ENCODE data around the gene RRAS2. TPM values are rescaled to one million over a fixed set of nuclear protein-coding genes. Genes with fewer than 3 reads are reported as not detected.
"Not testable (repeated sequence)": the region's sequence is repeated elsewhere in the genome, so short reads cannot be mapped to it uniquely, and the experiment has no call there.

Gene RRAS2
- polyA plus RNA-seq, 3 donors from 2014 or later, result 66.4 to 96.4 (median 85.9) TPM

DNA sequence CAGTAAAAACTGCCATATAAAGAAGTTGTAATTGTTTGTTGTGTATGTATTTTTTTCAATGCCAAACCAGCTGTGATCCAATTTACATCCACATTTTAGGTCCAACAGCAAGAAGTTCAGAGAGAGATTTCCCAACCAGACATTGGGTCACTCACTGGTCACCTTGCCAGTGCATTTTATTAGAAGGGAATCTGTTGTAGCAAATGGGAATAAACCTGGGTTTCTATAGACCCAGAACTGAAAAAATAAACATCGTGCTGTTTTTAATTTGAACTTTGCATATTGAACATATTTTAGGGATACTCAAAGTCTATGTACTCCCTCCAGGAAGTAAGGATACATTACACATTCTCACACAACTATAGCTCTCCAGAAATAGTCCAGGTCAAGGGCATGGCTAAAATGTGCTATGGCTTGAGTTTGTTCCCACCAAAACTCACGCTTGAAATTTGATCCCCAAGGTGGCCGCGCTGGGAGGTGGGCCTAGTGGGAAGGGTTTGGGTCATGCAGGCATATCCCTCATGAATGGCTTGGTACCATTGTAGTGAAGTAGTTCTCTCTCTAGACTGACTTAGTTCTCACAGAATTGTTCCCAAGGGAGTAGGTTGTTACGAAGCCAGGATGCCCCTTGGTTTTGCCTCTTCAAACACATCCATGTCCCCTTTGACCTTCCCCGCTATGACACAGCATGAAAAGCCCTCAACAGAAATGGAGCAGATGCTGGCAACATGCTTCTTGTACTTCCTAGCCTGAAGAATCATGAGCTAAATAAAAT lies 90.9 kb downstream of the RRAS2 start:
- Mint-ChIP-seq H3K27me3 (ENCODE audit: low read depth in 3 of 3) (peaks cover 0 to 5% (median 1%) of the 10 kb centered on the region in 3 donors), H3K27ac (peak overlapping the region in 2 of 6 donors; percentile 20 to 46), H3K9me3 (no peaks in the 10 kb centered on the region), H3K4me3 (no peak overlapping the region), H3K4me1 (peaks cover 28 to 50% of the 10 kb centered on the region in 2 donors), H3K36me3 (peaks cover 17 to 24% (median 22%) of the 10 kb centered on the region in 3 donors)
- no peak for DNase-seq

DNA sequence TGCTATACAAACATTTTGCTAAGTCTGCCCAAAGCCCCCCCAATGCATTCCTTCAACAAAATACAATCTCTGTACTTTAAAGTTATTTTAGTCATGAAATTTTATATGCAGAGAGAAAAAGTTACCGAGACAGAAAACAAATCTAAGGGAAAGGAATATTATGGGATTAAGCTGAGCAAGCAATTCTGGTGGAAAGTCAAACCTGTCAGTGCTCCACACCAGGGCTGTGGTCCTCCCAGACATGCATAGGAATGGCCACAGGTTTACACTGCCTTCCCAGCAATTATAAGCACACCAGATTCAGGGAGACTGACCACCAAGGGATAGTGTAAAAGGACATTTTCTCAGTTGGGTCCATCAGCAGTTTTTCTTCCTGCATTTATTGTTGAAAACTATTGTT lies 92.4 kb downstream of the RRAS2 start:
- Mint-ChIP-seq H3K4me3 (no peak overlapping the region), H3K27me3 (ENCODE audit: low read depth in 3 of 3) (peaks cover 0 to 2% (median 1%) of the 10 kb centered on the region in 3 donors), H3K4me1 (peaks cover 20 to 40% of the 10 kb centered on the region in 2 donors), H3K36me3 (peaks cover 17 to 24% (median 22%) of the 10 kb centered on the region in 3 donors), H3K27ac (no peak overlapping the region), H3K9me3 (no peaks in the 10 kb centered on the region)
- no peak for DNase-seq

DNA sequence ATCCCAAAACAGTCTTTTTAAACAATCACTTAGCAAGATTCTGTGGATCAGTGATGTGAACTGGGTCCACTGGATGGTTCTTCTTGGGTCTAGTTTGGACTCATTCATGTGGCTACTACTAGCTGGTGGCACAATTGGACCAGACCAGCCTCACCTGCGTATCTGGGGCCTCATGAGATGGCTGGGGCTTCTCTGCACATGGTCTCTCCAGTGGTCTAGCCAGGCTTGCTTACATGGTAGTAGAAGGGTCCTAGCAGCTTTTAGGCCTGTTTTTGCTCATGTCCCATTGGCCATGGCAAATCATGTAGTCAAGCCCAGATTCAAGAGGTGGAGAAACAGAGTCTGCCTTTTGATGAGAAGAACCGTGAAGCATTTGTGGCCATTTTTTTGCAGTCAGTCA lies 94.0 kb downstream of the RRAS2 start:
- no peak for DNase-seq
- H3K4me3 Mint-ChIP-seq, result no peak overlapping the region
- peak overlapping the region in 3 of 6 donors; percentile 30 to 66 (median 49) for H3K27ac Mint-ChIP-seq
- peaks cover 17 to 24% (median 22%) of the 10 kb centered on the region in 3 donors for H3K36me3 Mint-ChIP-seq
- H3K27me3 Mint-ChIP-seq (ENCODE audit: low read depth in 3 of 3), result peaks cover 0 to 1% (median 0%) of the 10 kb centered on the region in 3 donors
- H3K4me1 Mint-ChIP-seq, result peaks cover 3 to 23% of the 10 kb centered on the region in 2 donors
- H3K9me3 Mint-ChIP-seq, result no peaks in the 10 kb centered on the region

DNA sequence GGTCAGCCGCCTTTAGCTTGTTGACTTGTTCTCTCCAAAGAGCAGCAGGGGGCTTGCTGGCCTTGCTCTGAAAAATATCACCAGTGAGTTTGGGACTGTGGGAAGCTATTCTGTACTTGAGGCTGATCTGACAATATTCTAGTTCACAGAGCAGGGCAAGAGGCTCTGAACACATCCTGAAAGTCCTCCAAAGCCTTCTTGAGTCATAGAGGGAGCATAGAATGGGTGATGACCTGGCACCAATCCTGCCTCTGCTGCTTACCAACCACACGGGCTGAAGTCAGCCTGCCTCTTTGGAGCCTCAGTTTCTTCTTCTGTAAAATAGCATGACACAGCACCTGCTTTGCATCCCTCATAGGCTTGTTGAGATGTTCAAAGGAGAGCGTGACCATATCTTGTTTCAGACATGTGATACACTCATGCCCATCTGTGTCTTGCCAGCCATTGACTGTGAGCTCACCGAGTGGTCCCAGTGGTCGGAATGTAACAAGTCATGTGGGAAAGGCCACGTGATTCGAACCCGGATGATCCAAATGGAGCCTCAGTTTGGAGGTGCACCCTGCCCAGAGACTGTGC lies 96.6 kb downstream of the RRAS2 start:
- H3K27me3 Mint-ChIP-seq (ENCODE audit: low read depth in 3 of 3), result peaks cover 1 to 10% (median 4%) of the 10 kb centered on the region in 3 donors
- H3K4me3 Mint-ChIP-seq, result no peak overlapping the region
- DNase-seq, result no peak
- no peaks in the 10 kb centered on the region for H3K9me3 Mint-ChIP-seq
- H3K27ac Mint-ChIP-seq, result peak overlapping the region in 1 of 6 donors; percentile 21
- H3K4me1 Mint-ChIP-seq, result peaks cover 0 to 18% of the 10 kb centered on the region in 2 donors
- H3K36me3 Mint-ChIP-seq, result peaks cover 13 to 17% (median 14%) of the 10 kb centered on the region in 3 donors

DNA sequence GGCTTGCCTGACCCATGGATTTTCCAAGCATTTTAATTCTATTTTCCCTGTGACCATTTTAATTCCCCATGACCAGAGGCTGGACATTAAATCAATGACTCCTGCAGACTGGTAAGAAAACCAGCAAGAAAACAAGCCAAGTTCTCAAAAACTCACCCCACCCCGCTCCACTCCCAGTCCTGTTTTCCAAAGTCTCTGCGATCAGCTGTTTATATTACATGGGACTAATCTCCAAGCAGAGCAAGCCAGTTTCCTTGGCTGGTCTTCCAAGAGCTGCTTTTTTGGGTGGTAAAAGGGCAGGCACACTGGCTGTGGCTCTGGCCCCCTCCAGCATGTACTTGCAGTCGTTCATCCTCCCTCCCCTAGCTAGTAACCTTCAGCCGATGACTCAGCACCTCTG lies 97.9 kb downstream of the RRAS2 start:
- Mint-ChIP-seq H3K4me3 (no peak overlapping the region), H3K27me3 (ENCODE audit: low read depth in 3 of 3) (peaks cover 1 to 10% (median 5%) of the 10 kb centered on the region in 3 donors), H3K4me1 (peaks cover 0 to 18% of the 10 kb centered on the region in 2 donors), H3K27ac (peak overlapping the region in 1 of 6 donors; percentile 37), H3K9me3 (no peaks in the 10 kb centered on the region), H3K36me3 (peaks cover 12 to 14% (median 14%) of the 10 kb centered on the region in 3 donors)
- no peak for DNase-seq

DNA sequence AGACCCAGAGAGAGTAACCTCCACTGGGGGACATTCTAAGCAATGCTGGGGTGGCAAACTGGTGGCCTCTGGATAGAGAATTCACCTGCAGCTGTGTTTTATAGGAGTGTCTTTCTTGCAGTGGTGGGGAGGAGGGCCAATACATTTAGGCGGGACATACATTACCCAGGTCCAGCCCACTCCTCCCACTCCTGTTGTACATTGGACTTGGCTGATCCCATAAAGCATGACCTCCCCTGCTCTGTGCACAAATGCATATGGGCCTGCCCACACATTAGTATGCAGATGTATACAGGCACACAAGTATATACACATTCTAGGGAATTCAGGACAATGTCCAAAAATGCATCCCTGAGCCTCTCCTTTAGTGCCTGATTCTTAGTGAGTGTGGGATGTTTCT lies 99.1 kb downstream of the RRAS2 start:
- Mint-ChIP-seq H3K9me3 (no peaks in the 10 kb centered on the region), H3K27me3 (ENCODE audit: low read depth in 3 of 3) (peaks cover 1 to 14% (median 9%) of the 10 kb centered on the region in 3 donors), H3K36me3 (peaks cover 4 to 9% (median 5%) of the 10 kb centered on the region in 3 donors), H3K4me3 (no peak overlapping the region), H3K4me1 (peaks cover 0 to 17% of the 10 kb centered on the region in 2 donors), H3K27ac (no peak overlapping the region)
- no peak for DNase-seq

DNA sequence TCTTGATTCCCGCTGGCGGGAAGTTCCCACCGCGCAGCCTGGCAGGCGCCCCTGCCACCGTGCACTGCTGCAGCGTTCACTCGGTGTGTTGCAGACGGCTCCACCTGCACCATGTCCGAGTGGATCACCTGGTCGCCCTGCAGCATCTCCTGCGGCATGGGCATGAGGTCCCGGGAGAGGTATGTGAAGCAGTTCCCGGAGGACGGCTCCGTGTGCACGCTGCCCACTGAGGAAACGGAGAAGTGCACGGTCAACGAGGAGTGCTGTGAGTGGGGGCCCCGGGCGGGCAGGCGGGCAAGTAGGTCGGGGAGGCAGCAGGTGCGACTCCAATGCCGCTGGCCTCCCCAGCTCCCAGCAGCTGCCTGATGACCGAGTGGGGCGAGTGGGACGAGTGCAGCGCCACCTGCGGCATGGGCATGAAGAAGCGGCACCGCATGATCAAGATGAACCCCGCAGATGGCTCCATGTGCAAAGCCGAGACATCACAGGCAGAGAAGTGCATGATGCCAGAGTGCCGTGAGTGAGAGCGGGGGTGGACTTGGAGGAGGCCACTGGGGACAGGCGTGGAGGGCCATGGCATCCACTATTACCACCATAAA lies 99.7 kb downstream of the RRAS2 start:
- peaks cover 0 to 4% (median 0%) of the 10 kb centered on the region in 3 donors for H3K36me3 Mint-ChIP-seq
- no peaks in the 10 kb centered on the region for H3K9me3 Mint-ChIP-seq

DNA sequence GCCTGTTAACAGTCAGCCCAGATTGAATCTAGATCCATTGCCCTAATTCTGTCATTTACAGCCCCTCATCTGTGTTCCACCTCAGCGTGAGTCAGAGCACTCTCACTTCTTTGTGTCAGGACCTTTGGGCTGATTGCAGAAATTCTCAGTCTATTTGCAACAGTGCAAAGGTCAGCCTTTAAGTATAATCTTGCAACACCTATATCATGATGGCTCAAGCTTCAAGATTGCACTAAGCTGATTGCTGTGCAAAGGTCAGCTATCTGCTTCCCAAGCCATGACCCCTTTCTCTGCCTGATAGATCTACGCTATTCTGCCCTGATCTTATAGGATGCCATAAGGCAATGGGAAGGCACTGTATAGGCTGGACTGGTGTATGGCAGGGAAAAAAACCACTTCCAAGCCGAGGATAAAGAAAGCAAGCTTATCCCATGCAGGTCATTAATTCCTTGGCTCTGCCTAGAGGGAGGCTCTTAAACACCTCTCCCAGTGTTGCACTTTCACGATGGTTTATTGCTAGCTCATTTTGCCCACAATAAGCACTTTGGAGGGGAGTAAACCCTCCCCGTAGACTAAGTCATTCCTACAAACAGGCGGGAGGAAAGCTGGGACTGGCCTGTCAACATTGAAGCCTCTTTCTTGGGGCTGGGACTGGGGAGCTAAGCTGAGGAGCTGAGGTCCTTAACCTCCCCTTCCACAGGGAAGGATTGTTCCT lies 100.6 kb downstream of the RRAS2 start:
- Mint-ChIP-seq H3K4me3 (no peak overlapping the region), H3K9me3 (no peaks in the 10 kb centered on the region), H3K36me3 (peaks cover 0 to 1% (median 0%) of the 10 kb centered on the region in 3 donors), H3K27ac (peak overlapping the region in 1 of 6 donors; percentile 53), H3K27me3 (ENCODE audit: low read depth in 3 of 3) (peaks cover 3 to 18% (median 16%) of the 10 kb centered on the region in 3 donors), H3K4me1 (peaks cover 0 to 3% of the 10 kb centered on the region in 2 donors)
- no peak for DNase-seq

More for the DNA sequence above, 99.7 kb downstream of the RRAS2 start:
- no peak overlapping the region for H3K27ac Mint-ChIP-seq
- peaks cover 0 to 11% of the 10 kb centered on the region in 2 donors for H3K4me1 Mint-ChIP-seq
- DNase-seq, result no peak
- H3K27me3 Mint-ChIP-seq (ENCODE audit: low read depth in 3 of 3), result peaks cover 3 to 18% (median 11%) of the 10 kb centered on the region in 3 donors
- no peak overlapping the region for H3K4me3 Mint-ChIP-seq

DNA sequence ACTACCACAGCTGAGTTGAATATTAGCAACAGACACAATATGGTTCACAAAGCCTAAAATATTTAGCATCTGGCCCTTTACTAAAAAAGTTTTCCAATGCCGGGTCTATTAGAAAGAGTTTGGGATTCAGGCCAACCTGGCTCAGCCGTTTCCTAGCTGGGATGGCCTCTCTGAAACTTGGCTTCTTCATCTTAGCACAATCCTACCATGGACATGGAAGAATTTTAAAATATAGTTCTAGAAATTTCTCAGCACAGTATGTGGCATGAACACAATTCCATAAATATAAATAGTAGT lies 103.8 kb downstream of the RRAS2 start:
- H3K9me3 Mint-ChIP-seq, result no peaks in the 10 kb centered on the region
- peak overlapping the region in 1 of 6 donors; percentile 8 for H3K27ac Mint-ChIP-seq

DNA sequence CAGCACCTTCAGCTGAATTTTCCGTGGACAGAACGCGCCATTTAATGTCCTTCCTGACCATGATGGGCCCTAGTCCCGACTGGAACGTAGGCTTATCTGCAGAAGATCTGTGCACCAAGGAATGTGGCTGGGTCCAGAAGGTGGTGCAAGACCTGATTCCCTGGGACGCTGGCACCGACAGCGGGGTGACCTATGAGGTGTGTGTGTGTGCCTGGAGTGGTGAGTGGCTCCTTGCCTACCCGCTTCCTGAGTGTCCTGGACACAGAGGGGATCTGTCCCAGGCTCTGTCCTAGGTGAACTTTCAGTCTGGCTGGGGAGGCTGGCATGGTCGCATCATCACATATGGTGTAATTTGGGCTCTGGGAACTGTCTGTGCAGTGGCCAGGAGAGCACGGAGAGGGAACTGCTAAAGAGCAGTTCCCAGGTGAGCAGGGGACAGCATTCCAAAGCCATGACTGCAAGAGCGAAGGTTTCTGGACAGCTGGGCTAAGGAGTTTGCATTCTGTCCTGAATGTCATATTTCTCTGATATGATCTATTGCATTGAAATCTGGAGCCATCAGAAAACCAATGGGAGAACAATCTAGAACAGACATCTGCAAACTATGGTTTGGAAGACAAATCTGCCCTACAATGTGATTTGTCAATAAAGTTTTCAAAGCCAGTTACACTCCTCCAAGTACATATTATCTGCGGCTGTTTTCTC lies 104.3 kb downstream of the RRAS2 start:
- H3K36me3 Mint-ChIP-seq, result no peaks in the 10 kb centered on the region
- no peaks in the 10 kb centered on the region for H3K4me1 Mint-ChIP-seq
- no peaks in the 10 kb centered on the region for H3K9me3 Mint-ChIP-seq
- DNase-seq, result no peak
- no peak overlapping the region for H3K4me3 Mint-ChIP-seq
- peaks cover 6 to 18% (median 17%) of the 10 kb centered on the region in 3 donors for H3K27me3 Mint-ChIP-seq (ENCODE audit: low read depth in 3 of 3)
- H3K27ac Mint-ChIP-seq, result no peak overlapping the region

More for the DNA sequence above, 103.8 kb downstream of the RRAS2 start:
- Mint-ChIP-seq H3K4me3 (no peak overlapping the region), H3K27me3 (ENCODE audit: low read depth in 3 of 3) (peaks cover 6 to 18% (median 18%) of the 10 kb centered on the region in 3 donors), H3K4me1 (no peaks in the 10 kb centered on the region), H3K36me3 (no peaks in the 10 kb centered on the region)
- no peak for DNase-seq

DNA sequence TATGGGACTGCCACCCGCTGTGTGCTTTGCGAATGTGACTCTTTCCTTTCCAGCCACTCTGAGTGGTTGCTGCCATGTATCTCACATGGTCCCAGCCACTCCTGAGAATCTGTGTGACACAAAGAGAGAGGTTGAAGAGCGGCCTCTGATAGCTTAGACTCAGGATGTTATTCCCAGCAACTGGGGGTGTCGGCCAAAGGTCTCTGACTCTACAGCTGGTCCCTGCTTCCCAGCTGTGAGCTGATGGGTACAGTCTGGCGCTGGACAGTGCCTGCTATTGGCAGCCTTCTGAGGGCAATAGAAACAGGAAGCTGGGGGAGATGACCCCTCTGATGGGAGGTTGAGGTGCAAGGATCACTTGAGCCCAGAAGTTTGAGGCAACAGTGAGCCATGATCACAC lies 105.1 kb downstream of the RRAS2 start:
- Mint-ChIP-seq H3K27me3 (ENCODE audit: low read depth in 3 of 3) (peaks cover 6 to 18% (median 12%) of the 10 kb centered on the region in 3 donors), H3K4me1 (peaks cover 6% of the 10 kb centered on the region in 2 donors), H3K4me3 (no peak overlapping the region), H3K27ac (no peak overlapping the region), H3K36me3 (no peaks in the 10 kb centered on the region), H3K9me3 (no peaks in the 10 kb centered on the region)
- DNase-seq, result no peak

DNA sequence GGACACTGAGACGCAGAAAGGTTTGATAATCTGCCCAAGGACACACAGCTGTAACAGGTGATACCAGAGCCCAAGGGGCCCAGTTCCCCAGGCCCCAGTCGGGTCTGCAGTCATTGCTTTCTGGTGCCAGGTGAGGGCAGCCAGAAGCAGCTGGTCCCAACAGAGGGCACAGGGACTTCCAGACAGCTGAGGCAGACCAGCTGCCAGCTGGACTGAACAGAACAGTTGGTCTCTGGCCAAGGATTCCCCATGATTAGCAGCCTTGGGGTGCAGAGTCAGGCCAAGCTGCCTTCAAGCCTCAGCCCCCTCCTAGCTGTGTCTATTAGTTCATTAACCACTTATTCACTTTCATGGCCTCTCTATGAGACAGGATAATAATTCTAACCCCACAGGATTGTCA lies 105.6 kb downstream of the RRAS2 start:
- Mint-ChIP-seq H3K4me3 (no peak overlapping the region), H3K36me3 (no peaks in the 10 kb centered on the region), H3K27ac (no peak overlapping the region), H3K27me3 (ENCODE audit: low read depth in 3 of 3) (peaks cover 5 to 16% (median 10%) of the 10 kb centered on the region in 3 donors), H3K9me3 (no peaks in the 10 kb centered on the region), H3K4me1 (peaks cover 10% of the 10 kb centered on the region in 2 donors)
- no peak for DNase-seq

DNA sequence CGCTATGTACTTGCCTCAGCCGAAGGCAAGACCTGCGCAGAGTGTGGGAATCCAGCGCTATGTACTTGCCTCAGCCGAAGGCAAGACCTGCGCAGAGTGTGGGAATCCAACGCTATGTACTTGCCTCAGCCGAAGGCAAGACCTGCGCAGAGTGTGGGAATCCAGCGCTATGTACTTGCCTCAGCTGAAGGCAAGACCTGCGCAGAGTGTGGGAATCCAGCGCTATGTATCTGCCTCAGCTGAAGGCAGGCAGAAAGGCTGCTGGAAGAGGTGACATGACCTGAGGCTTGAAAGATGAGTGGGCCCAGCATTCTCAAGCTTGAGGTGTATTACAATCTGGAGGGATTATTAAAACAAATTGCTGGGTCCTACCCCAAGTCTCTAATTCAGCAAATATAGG lies 106.5 kb downstream of the RRAS2 start:
- not testable (repeated sequence) for DNase-seq, H3K27ac Mint-ChIP-seq, H3K9me3 Mint-ChIP-seq, H3K4me3 Mint-ChIP-seq, H3K36me3 Mint-ChIP-seq
- H3K27me3 Mint-ChIP-seq (ENCODE audit: low read depth in 3 of 3), result peaks cover 5 to 16% (median 8%) of the 10 kb centered on the region in 3 donors
- peaks cover 16 to 19% of the 10 kb centered on the region in 2 donors for H3K4me1 Mint-ChIP-seq
